Stimulated activated CD8-positive, alpha-beta memory T cell treated with anti-CD3 and anti-CD28 coated beads, Interleukin-4, amount 100 ng/mL, for 4 hours (primary cell): ENCODE results near the gene ADISSP.

Experiments used
- DNase-seq, 2 donors: peaks; one replicate each; pipeline ENCODE4 v3.0.0-alpha.2; 2020; ENCODE audit warnings: low read depth in 2 of 2, low spot score in 1 of 2

ADISSP gene

GRCh38 chr20:3755814-3756480 lies 11.6 kb downstream of the ADISSP start:
- DNase-seq = no peak

- no peak for DNase-seq
These were observed 12.3 kb downstream of the ADISSP start for GRCh38 chr20:3755269-3755668.

GRCh38 chr20:3754276-3754630 lies 13.3 kb downstream of the ADISSP start:
- DNase-seq = no peak

GRCh38 chr20:3753501-3754275 lies 13.9 kb downstream of the ADISSP start:
- no peak for DNase-seq

- peak; percentile 14 to 46 for DNase-seq
These were observed 14.5 kb downstream of the ADISSP start for GRCh38 chr20:3753098-3753497.

- no peak for DNase-seq
These were observed 15.2 kb downstream of the ADISSP start for GRCh38 chr20:3752386-3752759.

GRCh38 chr20:3751675-3752385 lies 15.7 kb downstream of the ADISSP start:
- peak in 1 of 2 donors; percentile 6 for DNase-seq

- DNase-seq = no peak
These were observed 16.3 kb downstream of the ADISSP start for GRCh38 chr20:3751305-3751674.

GRCh38 chr20:3749689-3750531 lies 17.6 kb downstream of the ADISSP start:
- DNase-seq = no peak

- no peak for DNase-seq
These were observed 18.4 kb downstream of the ADISSP start for GRCh38 chr20:3749087-3749688.

- no peak for DNase-seq
These were observed 19.5 kb downstream of the ADISSP start for GRCh38 chr20:3748073-3748472.

- no peak for DNase-seq
These were observed 20.1 kb downstream of the ADISSP start for GRCh38 chr20:3747471-3747870.

GRCh38 chr20:3745686-3746173 lies 21.8 kb downstream of the ADISSP start:
- DNase-seq = no peak

GRCh38 chr20:3744806-3745685 lies 22.5 kb downstream of the ADISSP start:
- DNase-seq = peak; percentile 45 to 46

GRCh38 chr20:3744037-3744436 lies 23.5 kb downstream of the ADISSP start:
- no peak for DNase-seq

- DNase-seq = no peak
These were observed 24.3 kb downstream of the ADISSP start for GRCh38 chr20:3743251-3743650.

GRCh38 chr20:3741836-3742458 lies 25.6 kb downstream of the ADISSP start:
- DNase-seq = no peak

GRCh38 chr20:3740615-3741301 lies 26.8 kb downstream of the ADISSP start:
- no peak for DNase-seq
